ENCODE results near the gene P2RX3. TPM values are rescaled to one million over a fixed set of nuclear protein-coding genes. Genes with fewer than 3 reads are reported as not detected.

The P2RX3 gene
- total RNA-seq, 1 donor from 2014 or later: not detected

GRCh38 chr11:57354699-57355098 lies 16.5 kb downstream of the P2RX3 start:
- peaks cover 20% of the 10 kb centered on the region for H3K4me1 ChIP-seq
- TF ChIP-seq POLR2AphosphoS5 (IDR thresholded peaks at IDR 0.05; ENCODE audit: insufficient read depth in 1 of 2, low read depth in 1 of 2) (no peak), CTCF (IDR thresholded peaks at IDR 0.05) (no peak), POLR2A (IDR thresholded peaks at IDR 0.05) (no peak)
- DNase-seq (ENCODE audit: extremely low spot score in 2 of 2): no peak
- no peaks in the 10 kb centered on the region for H3K27me3 ChIP-seq
- intact Hi-C loops (cut with DNase I): no loop called here
- H3K4me3 ChIP-seq: no peak overlapping the region
- H3K36me3 ChIP-seq: no peaks in the 10 kb centered on the region
- no peak overlapping the region for H3K27ac ChIP-seq
- H3K9me3 ChIP-seq: no peaks in the 10 kb centered on the region

GRCh38 chr11:57356268-57356667 lies 18.1 kb downstream of the P2RX3 start:
- Histone ChIP-seq H3K9me3 (no peaks in the 10 kb centered on the region), H3K4me3 (no peak overlapping the region), H3K27me3 (no peaks in the 10 kb centered on the region), H3K4me1 (peaks cover 18% of the 10 kb centered on the region), H3K36me3 (no peaks in the 10 kb centered on the region), H3K27ac (no peak overlapping the region)
- no peak for DNase-seq (ENCODE audit: extremely low spot score in 2 of 2)
- intact Hi-C loops (cut with DNase I): no loop called here
- TF ChIP-seq CTCF (IDR thresholded peaks at IDR 0.05) (no peak), POLR2A (IDR thresholded peaks at IDR 0.05) (no peak), POLR2AphosphoS5 (IDR thresholded peaks at IDR 0.05; ENCODE audit: insufficient read depth in 1 of 2, low read depth in 1 of 2) (no peak)

GRCh38 chr11:57357310-57357709 lies 19.2 kb downstream of the P2RX3 start:
- Histone ChIP-seq H3K4me1 (peaks cover 18% of the 10 kb centered on the region), H3K27ac (peak overlapping the region; percentile 33), H3K9me3 (no peaks in the 10 kb centered on the region), H3K4me3 (no peak overlapping the region), H3K27me3 (no peaks in the 10 kb centered on the region), H3K36me3 (no peaks in the 10 kb centered on the region)
- TF ChIP-seq POLR2A (IDR thresholded peaks at IDR 0.05): no peak
- no peak for TF ChIP-seq POLR2AphosphoS5 (IDR thresholded peaks at IDR 0.05; ENCODE audit: insufficient read depth in 1 of 2, low read depth in 1 of 2)
- no peak for TF ChIP-seq CTCF (IDR thresholded peaks at IDR 0.05)
- DNase-seq (ENCODE audit: extremely low spot score in 2 of 2): no peak
- intact Hi-C loops (cut with DNase I): no loop called here

GRCh38 chr11:57357856-57358255 lies 19.7 kb downstream of the P2RX3 start:
- peak overlapping the region; percentile 33 for H3K27ac ChIP-seq
- intact Hi-C loops (cut with DNase I): no loop called here
- no peaks in the 10 kb centered on the region for H3K27me3 ChIP-seq
- no peak for TF ChIP-seq POLR2A (IDR thresholded peaks at IDR 0.05)
- TF ChIP-seq POLR2AphosphoS5 (IDR thresholded peaks at IDR 0.05; ENCODE audit: insufficient read depth in 1 of 2, low read depth in 1 of 2): no peak
- TF ChIP-seq CTCF (IDR thresholded peaks at IDR 0.05): no peak
- no peaks in the 10 kb centered on the region for H3K9me3 ChIP-seq
- no peaks in the 10 kb centered on the region for H3K36me3 ChIP-seq
- no peak overlapping the region for H3K4me3 ChIP-seq
- peaks cover 18% of the 10 kb centered on the region for H3K4me1 ChIP-seq
- DNase-seq (ENCODE audit: extremely low spot score in 2 of 2): no peak

GRCh38 chr11:57358543-57358961 lies 20.4 kb downstream of the P2RX3 start:
- TF ChIP-seq POLR2AphosphoS5 (IDR thresholded peaks at IDR 0.05; ENCODE audit: insufficient read depth in 1 of 2, low read depth in 1 of 2) (no peak), CTCF (IDR thresholded peaks at IDR 0.05) (no peak), POLR2A (IDR thresholded peaks at IDR 0.05) (no peak)
- H3K9me3 ChIP-seq: no peaks in the 10 kb centered on the region
- no peak overlapping the region for H3K27ac ChIP-seq
- H3K4me3 ChIP-seq: no peak overlapping the region
- no peaks in the 10 kb centered on the region for H3K36me3 ChIP-seq
- no peaks in the 10 kb centered on the region for H3K27me3 ChIP-seq
- intact Hi-C loops (cut with DNase I): no loop called here
- no peak for DNase-seq (ENCODE audit: extremely low spot score in 2 of 2)
- peaks cover 18% of the 10 kb centered on the region for H3K4me1 ChIP-seq
